Thoracic aorta (tissue), 2 donors: ENCODE data around the gene TOMM6. TPM values are rescaled to one million over a fixed set of nuclear protein-coding genes. Genes with fewer than 3 reads are reported as not detected.

Experiments
- ATAC-seq: fragments of 150-250 bp; one replicate; pipeline ENCODE4 v1.8.0; 2017; ENCODE audit warnings: low read depth; ENCODE audit not compliant: insufficient number of reproducible peaks, low FRiP score
- DNase-seq: peaks from one replicate; pipeline ENCODE4 v3.0.0-alpha.2; 2020; ENCODE audit warnings: low spot score
- H3K27ac ChIP-seq, 2 donors: fragments of 200-600 bp; sonication (generic); 1 replicate in 1 of 2; 2 replicates in 1 of 2; pipeline ENCODE4 v1.5.1; 2016; ENCODE audit warnings: mild to moderate bottlenecking in 2 of 2, moderate library complexity in 2 of 2
- H3K27me3 ChIP-seq: fragments of 200-600 bp; sonication (generic); replicated peaks from 2 replicates; pipeline ENCODE4 v1.6.0; 2016; ENCODE audit warnings: mild to moderate bottlenecking; ENCODE audit not compliant: insufficient read depth
- H3K36me3 ChIP-seq: fragments of 200-600 bp; sonication (generic); one replicate; pipeline ENCODE4 v1.5.1; 2016
- H3K4me1 ChIP-seq, 2 donors: fragments of 200-600 bp; sonication (generic); 1 replicate in 1 of 2; 2 replicates in 1 of 2; pipeline versions ENCODE4 v1.5.1 to v1.6.0; 2016; ENCODE audit warnings: low read depth in 2 of 2, mild to moderate bottlenecking in 1 of 2; ENCODE audit not compliant: control insufficient read depth in 1 of 2
- H3K4me3 ChIP-seq: fragments of 200-600 bp; sonication (generic); 2 replicates; pipeline ENCODE4 v1.5.1; 2016; ENCODE audit warnings: mild to moderate bottlenecking
- H3K9me3 ChIP-seq: fragments of 200-600 bp; sonication (generic); 2 replicates; pipeline ENCODE4 v1.5.1; 2016
- total RNA-seq, 2 donors: library from RNA; depleted of rRNA; stranded (reverse); fragments of >200 nt; gene quantifications; one replicate each; pipeline versions ENCODE4 v1.1.0 to v1.2.3, GENCODE V29; 2016
- TF ChIP-seq, protein P1 (sequence below): fragments of 200-600 bp; sonication (generic); IDR thresholded peaks from one replicate; pipeline ENCODE4 v1.5.1; 2019; ENCODE audit warnings: antibody characterized with exemption

The TOMM6 gene
- total RNA-seq, 2 donors from 2014 or later = 62.7 to 63.1 TPM

DNA sequence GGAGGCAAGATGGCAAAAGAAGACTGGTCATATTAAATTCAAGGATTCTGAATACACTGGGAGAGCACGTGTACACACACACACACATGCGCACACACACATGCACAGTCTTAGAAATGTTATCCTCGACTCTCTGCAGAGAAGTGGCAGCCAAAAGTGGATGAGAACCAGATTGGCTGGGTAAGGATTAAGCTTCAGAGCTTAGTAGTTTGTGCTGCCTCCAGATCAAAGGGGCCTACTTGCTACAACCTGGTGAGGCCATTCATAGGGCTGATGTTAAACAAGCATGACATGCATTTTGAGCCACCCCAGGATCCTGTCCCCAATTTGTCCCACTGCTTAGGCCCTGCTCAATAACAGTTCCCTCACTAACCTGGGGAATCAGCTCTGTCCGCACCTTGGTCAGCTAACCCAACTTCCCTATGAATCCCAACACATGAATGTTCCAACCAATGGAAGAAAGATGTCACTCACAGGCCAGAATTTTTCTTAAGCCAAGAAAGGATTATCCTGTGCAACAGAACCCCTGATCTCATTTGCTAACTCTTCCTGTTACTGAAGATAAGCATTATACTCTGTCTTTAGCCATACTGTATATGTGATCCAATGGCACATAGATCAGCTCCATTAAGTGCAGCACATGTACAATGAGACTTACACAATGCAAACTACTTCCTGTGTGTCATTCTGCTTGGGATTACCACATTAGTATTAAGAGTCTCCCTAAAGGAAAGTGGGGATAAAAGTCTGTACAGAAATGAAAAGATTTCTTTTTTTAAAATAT, 31.0 kb downstream of the TOMM6 start:
- TF ChIP-seq, protein P1, sequence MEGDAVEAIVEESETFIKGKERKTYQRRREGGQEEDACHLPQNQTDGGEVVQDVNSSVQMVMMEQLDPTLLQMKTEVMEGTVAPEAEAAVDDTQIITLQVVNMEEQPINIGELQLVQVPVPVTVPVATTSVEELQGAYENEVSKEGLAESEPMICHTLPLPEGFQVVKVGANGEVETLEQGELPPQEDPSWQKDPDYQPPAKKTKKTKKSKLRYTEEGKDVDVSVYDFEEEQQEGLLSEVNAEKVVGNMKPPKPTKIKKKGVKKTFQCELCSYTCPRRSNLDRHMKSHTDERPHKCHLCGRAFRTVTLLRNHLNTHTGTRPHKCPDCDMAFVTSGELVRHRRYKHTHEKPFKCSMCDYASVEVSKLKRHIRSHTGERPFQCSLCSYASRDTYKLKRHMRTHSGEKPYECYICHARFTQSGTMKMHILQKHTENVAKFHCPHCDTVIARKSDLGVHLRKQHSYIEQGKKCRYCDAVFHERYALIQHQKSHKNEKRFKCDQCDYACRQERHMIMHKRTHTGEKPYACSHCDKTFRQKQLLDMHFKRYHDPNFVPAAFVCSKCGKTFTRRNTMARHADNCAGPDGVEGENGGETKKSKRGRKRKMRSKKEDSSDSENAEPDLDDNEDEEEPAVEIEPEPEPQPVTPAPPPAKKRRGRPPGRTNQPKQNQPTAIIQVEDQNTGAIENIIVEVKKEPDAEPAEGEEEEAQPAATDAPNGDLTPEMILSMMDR = no peak
- H3K9me3 ChIP-seq = no peaks in the 10 kb centered on the region
- ATAC-seq = no peak

DNA sequence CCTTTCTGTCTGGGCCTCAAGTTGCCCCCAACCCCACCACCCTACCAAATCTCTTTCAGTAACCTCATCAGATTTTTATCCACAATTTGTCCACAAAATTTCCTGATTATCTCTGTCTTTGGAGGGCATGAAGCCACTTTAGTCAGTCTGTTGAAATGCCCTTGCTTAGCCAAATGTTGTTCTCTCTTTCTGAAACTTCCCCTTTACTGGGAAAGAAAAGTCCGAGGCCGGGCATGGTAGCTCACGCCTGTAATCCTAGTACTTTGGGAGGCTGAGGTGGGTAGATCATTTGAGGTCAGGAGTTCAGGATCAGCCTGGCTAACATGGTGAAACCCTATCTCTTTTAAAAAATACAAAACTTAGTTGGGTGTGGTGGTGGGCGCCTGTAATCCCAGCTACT, 33.8 kb downstream of the TOMM6 start:
- H3K27ac ChIP-seq = no peak overlapping the region
- no peaks in the 10 kb centered on the region for H3K9me3 ChIP-seq
- no peaks in the 10 kb centered on the region for H3K27me3 ChIP-seq
- H3K4me1 ChIP-seq = no peaks in the 10 kb centered on the region
- TF ChIP-seq, protein P1 = no peak
- DNase-seq = no peak
- H3K4me3 ChIP-seq = no peak overlapping the region
- H3K36me3 ChIP-seq = peaks cover 3% of the 10 kb centered on the region
- ATAC-seq = no peak

More for the DNA sequence above, 31.0 kb downstream of the TOMM6 start:
- no peak overlapping the region for H3K27ac ChIP-seq
- no peaks in the 10 kb centered on the region for H3K4me1 ChIP-seq
- H3K36me3 ChIP-seq = peaks cover 3% of the 10 kb centered on the region
- no peak for DNase-seq
- H3K27me3 ChIP-seq = no peaks in the 10 kb centered on the region
- H3K4me3 ChIP-seq = no peak overlapping the region

DNA sequence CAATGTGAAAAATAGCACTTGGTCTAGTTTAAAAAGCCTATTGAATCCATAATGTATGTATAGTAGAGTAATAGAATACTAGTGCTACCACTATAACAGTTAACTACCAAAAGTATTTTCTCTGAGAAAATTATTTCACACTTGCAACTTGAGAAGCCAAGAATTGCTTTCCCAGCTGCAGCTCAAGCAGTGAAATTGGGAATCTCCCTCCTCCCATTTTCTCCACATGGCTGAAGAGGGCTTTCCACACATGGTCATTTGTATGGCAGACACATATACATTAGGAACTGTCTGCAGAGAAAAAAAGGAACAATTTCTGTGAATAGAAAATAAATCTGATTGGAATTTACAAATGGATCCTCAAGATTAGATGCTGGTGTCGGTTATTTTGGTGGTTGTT, 34.5 kb downstream of the TOMM6 start:
- no peaks in the 10 kb centered on the region for H3K27me3 ChIP-seq
- H3K27ac ChIP-seq = no peak overlapping the region
- H3K4me1 ChIP-seq = no peaks in the 10 kb centered on the region
- TF ChIP-seq, protein P1 = no peak
- peaks cover 3% of the 10 kb centered on the region for H3K36me3 ChIP-seq
- no peak for ATAC-seq
- no peak overlapping the region for H3K4me3 ChIP-seq
- H3K9me3 ChIP-seq = no peaks in the 10 kb centered on the region
- DNase-seq = no peak

- no peak for ATAC-seq
- Histone ChIP-seq H3K9me3 (no peaks in the 10 kb centered on the region), H3K36me3 (peaks cover 3% of the 10 kb centered on the region), H3K4me1 (no peaks in the 10 kb centered on the region), H3K27ac (no peak overlapping the region), H3K4me3 (no peak overlapping the region), H3K27me3 (no peaks in the 10 kb centered on the region)
- TF ChIP-seq, protein P1 = no peak
- no peak for DNase-seq
Measured at GRCh38 chr6:41823178-41823577, 35.7 kb downstream of the TOMM6 start.

DNA sequence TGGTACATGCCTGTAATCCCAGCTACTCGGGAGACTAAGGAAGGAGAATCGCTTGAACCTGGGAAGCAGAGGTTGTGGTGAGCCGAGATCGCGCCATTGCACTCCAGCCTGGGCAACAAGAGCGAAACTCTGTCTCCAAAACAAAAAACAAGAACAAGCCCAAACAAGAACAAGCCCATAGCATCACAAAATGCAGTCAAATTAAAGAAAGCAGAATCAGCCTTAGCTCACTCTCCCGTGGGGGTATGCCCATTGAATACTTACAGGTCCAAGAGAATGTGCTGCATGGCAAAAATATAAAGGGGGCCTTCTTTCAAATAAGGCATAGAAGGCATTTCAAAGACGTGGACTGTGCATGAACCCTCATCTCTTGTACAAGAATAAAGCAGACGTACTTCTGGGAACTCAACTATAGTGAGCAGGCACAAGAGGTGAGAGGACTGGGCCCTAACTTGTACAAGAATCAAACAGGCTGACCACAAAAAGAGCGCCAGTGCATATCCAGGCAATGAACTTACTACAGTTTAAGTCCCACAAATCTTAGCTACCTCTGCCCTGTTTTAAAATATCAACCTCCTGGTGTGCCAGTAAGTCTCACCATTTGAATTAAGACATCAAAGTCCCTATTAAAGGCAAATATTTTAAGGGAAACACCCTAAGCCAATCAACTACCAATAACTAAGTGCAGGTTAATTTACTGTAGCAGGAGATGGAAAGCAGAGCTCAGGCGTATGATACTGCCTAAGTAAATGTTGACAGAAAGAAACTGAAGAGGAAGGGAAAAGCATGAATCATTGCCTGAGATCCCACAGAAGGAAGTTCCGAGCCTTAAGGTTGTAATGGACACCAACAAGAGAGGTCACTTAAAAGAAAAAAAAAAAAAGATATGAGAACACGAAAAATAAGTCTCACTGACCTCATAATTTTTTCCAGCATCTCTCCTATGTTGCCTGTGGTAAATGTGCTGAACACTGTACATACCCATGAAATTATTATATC, 37.4 kb downstream of the TOMM6 start:
- Histone ChIP-seq H3K27ac (no peak overlapping the region), H3K27me3 (no peaks in the 10 kb centered on the region), H3K9me3 (no peaks in the 10 kb centered on the region), H3K4me1 (no peaks in the 10 kb centered on the region), H3K4me3 (no peak overlapping the region), H3K36me3 (peaks cover 3% of the 10 kb centered on the region)
- TF ChIP-seq, protein P1 = no peak
- DNase-seq (no peak), ATAC-seq (no peak)
